Thyroid gland (tissue), 4 donors: ENCODE data around the gene C6orf132. TPM values are rescaled to one million over a fixed set of nuclear protein-coding genes. Genes with fewer than 3 reads are reported as not detected.

Experiments used
- DNase-seq, 2 donors: peaks; one replicate each; pipeline ENCODE4 v3.0.0-alpha.2; 2019
- H3K27ac ChIP-seq, 3 donors: fragments of 200-600 bp; sonication (generic); 1 replicate in 2 of 3; 2 replicates in 1 of 3; pipeline ENCODE4 v1.5.1; 2016 to 2019; ENCODE audit warnings: mild to moderate bottlenecking in 1 of 3, moderate library complexity in 1 of 3
- H3K27me3 ChIP-seq: fragments of 200-600 bp; sonication (generic); one replicate; pipeline ENCODE4 v1.5.1; 2019
- H3K36me3 ChIP-seq, 2 donors: fragments of 200-600 bp; sonication (generic); one replicate each; pipeline ENCODE4 v1.5.1; 2016 to 2019
- H3K4me1 ChIP-seq, 2 donors: fragments of 200-600 bp; sonication (generic); one replicate each; pipeline ENCODE4 v1.5.1; 2017 to 2019
- H3K4me3 ChIP-seq, 3 donors: fragments of 200-600 bp; sonication (generic); replicated peaks in 1 of 3; 1 replicate in 2 of 3; 2 replicates in 1 of 3; pipeline ENCODE4 v1.5.1; 2016; ENCODE audit warnings: mild to moderate bottlenecking in 1 of 3
- H3K9me3 ChIP-seq: fragments of 200-600 bp; sonication (generic); one replicate; pipeline ENCODE4 v1.5.1; 2017
- CTCF ChIP-seq, 6 experiments: fragments of 200-600 bp in 3 of 6; fragments of 450-650 bp in 3 of 6; sonication (generic) in 3 of 6; IDR thresholded peaks; one replicate each; pipeline ENCODE4 v1.5.1; 2016 to 2019; ENCODE audit warnings: antibody characterized with exemption in 6 of 6, mild to moderate bottlenecking in 2 of 6, inconsistent platforms in 1 of 6, moderate library complexity in 1 of 6
- POLR2A ChIP-seq, 2 donors: fragments of 450-650 bp; IDR thresholded peaks; one replicate each; pipeline ENCODE4 v1.6.1; 2017; ENCODE audit warnings: antibody characterized with exemption in 2 of 2, mild to moderate bottlenecking in 2 of 2, moderate library complexity in 1 of 2
- WGBS, 2 donors: methylation state at CpG; one replicate each; pipeline ENCODE4 v1.1.5; 2017; 5-methylcytosine and 5-hydroxymethylcytosine counted together
- intact Hi-C: fragments of 100-400 bp; cut with DNase I; formaldehyde crosslinking; loops from one replicate; pipeline ENCODE4 v1.15.1; 2023
- total RNA-seq, 4 donors: library from RNA; depleted of rRNA; stranded (reverse); fragments of >200 nt; gene quantifications; one replicate each; pipeline ENCODE4 v1.2.3, GENCODE V29; 2016

C6orf132 gene
- total RNA-seq, 4 donors from 2014 or later: 14.8 to 34.3 (median 30.6) TPM

GRCh38 chr6:42093582-42094329 is 48.7 kb downstream of the C6orf132 start:
- intact Hi-C loops: no loop called here
- TF ChIP-seq POLR2A (IDR thresholded peaks at IDR 0.05) (peak in 1 of 2 donors; percentile 46), CTCF (IDR thresholded peaks at IDR 0.05) (no peak)
- Histone ChIP-seq H3K4me1 (peaks cover 78 to 88% of the 10 kb centered on the region in 2 donors), H3K27ac (peak overlapping the region; percentile 82 to 88 (median 87)), H3K27me3 (no peaks in the 10 kb centered on the region), H3K4me3 (no peak overlapping the region), H3K36me3 (no peaks in the 10 kb centered on the region), H3K9me3 (no peaks in the 10 kb centered on the region)
- DNase-seq: peak; percentile 61 to 69
- WGBS, 2 donors: 70 to 72% methylated on average over 10 of the region's 10 CpGs

GRCh38 chr6:42091718-42092023 is 50.7 kb downstream of the C6orf132 start:
- WGBS, 2 donors: 24 to 32% methylated on average over 9 of the region's 9 CpGs
- Histone ChIP-seq H3K9me3 (no peaks in the 10 kb centered on the region), H3K4me3 (no peak overlapping the region), H3K4me1 (peaks cover 72 to 87% of the 10 kb centered on the region in 2 donors), H3K27ac (peak overlapping the region; percentile 82 to 88 (median 87)), H3K36me3 (no peaks in the 10 kb centered on the region), H3K27me3 (no peaks in the 10 kb centered on the region)
- DNase-seq: peak; percentile 98
- peak in 1 of 2 donors; percentile 50 for TF ChIP-seq POLR2A (IDR thresholded peaks at IDR 0.05)
- peak in 1 of 6 experiments; percentile 10 for TF ChIP-seq CTCF (IDR thresholded peaks at IDR 0.05)
- intact Hi-C loops: no loop called here

GRCh38 chr6:42090819-42091717 is 51.4 kb downstream of the C6orf132 start:
- no peaks in the 10 kb centered on the region for H3K27me3 ChIP-seq
- peaks cover 75 to 87% of the 10 kb centered on the region in 2 donors for H3K4me1 ChIP-seq
- intact Hi-C loops: no loop called here
- no peaks in the 10 kb centered on the region for H3K9me3 ChIP-seq
- no peak for TF ChIP-seq CTCF (IDR thresholded peaks at IDR 0.05)
- TF ChIP-seq POLR2A (IDR thresholded peaks at IDR 0.05): no peak
- peak overlapping the region; percentile 69 to 88 (median 70) for H3K27ac ChIP-seq
- no peak overlapping the region for H3K4me3 ChIP-seq
- DNase-seq: no peak
- 79 to 81% methylated on average over 9 to 10 of the region's 10 CpGs for WGBS, 2 donors
- H3K36me3 ChIP-seq: no peaks in the 10 kb centered on the region

- no peaks in the 10 kb centered on the region for H3K36me3 ChIP-seq
- TF ChIP-seq POLR2A (IDR thresholded peaks at IDR 0.05) (peak in 1 of 2 donors; percentile 58), CTCF (IDR thresholded peaks at IDR 0.05) (no peak)
- H3K4me3 ChIP-seq: no peak overlapping the region
- H3K27ac ChIP-seq: peak overlapping the region; percentile 69 to 88 (median 69)
- DNase-seq: peak; percentile 90 to 93
- WGBS, 2 donors: 66 to 68% methylated on average over 7 of the region's 7 CpGs
- H3K9me3 ChIP-seq: no peaks in the 10 kb centered on the region
- H3K4me1 ChIP-seq: peaks cover 65 to 70% of the 10 kb centered on the region in 2 donors
- intact Hi-C loops: no loop called here
- H3K27me3 ChIP-seq: no peaks in the 10 kb centered on the region
These were observed 54.3 kb downstream of the C6orf132 start for GRCh38 chr6:42088101-42088591.
